ENCODE measurements around the gene GADL1.

GRCh38 chr3:30805695-30806094 lies 88.8 kb downstream of the GADL1 start:
- TF ChIP-seq EZH2 (IDR thresholded peaks at IDR 0.05), result no peak
- no peak for TF ChIP-seq POLR2AphosphoS5 (IDR thresholded peaks at IDR 0.05; ENCODE audit: borderline replicate concordance, low read depth, low read length)
- TF ChIP-seq FOXP2 (optimal IDR thresholded peaks at IDR 0.05; ENCODE audit: control extremely low read depth, extremely low read length, insufficient read depth), result no peak
